ENCODE measurements around the gene MYT1.

- TF ChIP-seq CTCF (IDR thresholded peaks at IDR 0.05) (no peak), ZFX (IDR thresholded peaks at IDR 0.05; ENCODE audit: borderline replicate concordance) (no peak)
Measured at GRCh38 chr20:64140061-64140931, 24.0 kb upstream of the MYT1 start.

Data from 22Rv1 (cell line).